Activated T-cell treated with anti-CD3 and anti-CD28 coated beads, Interleukin-2, amount 50 U/mL, for 72 hours (primary cell): Measurements from ENCODE around the gene TPD52L2. TPM values are rescaled to one million over a fixed set of nuclear protein-coding genes. Genes with fewer than 3 reads are reported as not detected.

Experiments
- ATAC-seq, 2 donors: fragments of 150-1000 bp; cut with Tn5 transposase; replicated peaks in 1 of 2; 2 replicates each; pipeline ENCODE4 v1.10.0; 2021; ENCODE audit warnings: moderate library complexity in 2 of 2, mild to moderate bottlenecking in 1 of 2
- DNase-seq, 2 donors: peaks; one replicate each; pipeline ENCODE4 v3.0.0; 2021 to 2022; ENCODE audit warnings: mixed read lengths in 1 of 2
- H3K27ac Mint-ChIP-seq: one replicate; pipeline ENCODE4 v1.8.0; 2022; ENCODE audit warnings: mild to moderate bottlenecking, moderate library complexity, mixed read lengths
- H3K27me3 Mint-ChIP-seq: one replicate; pipeline ENCODE4 v1.8.0; 2022; ENCODE audit warnings: low read depth, mixed read lengths
- H3K36me3 Mint-ChIP-seq, 2 donors: one replicate each; pipeline ENCODE4 v1.8.0; 2022; ENCODE audit warnings: mixed read lengths in 2 of 2, mild to moderate bottlenecking in 1 of 2; ENCODE audit not compliant: insufficient read depth in 2 of 2
- H3K4me1 Mint-ChIP-seq: one replicate; pipeline ENCODE4 v1.8.0; 2022; ENCODE audit warnings: low read depth, mixed read lengths
- H3K4me3 Mint-ChIP-seq, 2 donors: one replicate each; pipeline ENCODE4 v1.8.0; 2022; ENCODE audit warnings: mild to moderate bottlenecking in 2 of 2, mixed read lengths in 2 of 2, moderate library complexity in 2 of 2
- H3K9me3 Mint-ChIP-seq, 2 donors: one replicate each; pipeline ENCODE4 v1.8.0; 2022; ENCODE audit warnings: mixed read lengths in 2 of 2
- total RNA-seq, 2 donors: library from RNA; stranded (reverse); gene quantifications; one replicate each; pipeline ENCODE4 v1.2.3, GENCODE V29; 2022

The TPD52L2 gene
- total RNA-seq, 2 donors from 2014 or later, result 71.5 to 76.8 TPM

DNA sequence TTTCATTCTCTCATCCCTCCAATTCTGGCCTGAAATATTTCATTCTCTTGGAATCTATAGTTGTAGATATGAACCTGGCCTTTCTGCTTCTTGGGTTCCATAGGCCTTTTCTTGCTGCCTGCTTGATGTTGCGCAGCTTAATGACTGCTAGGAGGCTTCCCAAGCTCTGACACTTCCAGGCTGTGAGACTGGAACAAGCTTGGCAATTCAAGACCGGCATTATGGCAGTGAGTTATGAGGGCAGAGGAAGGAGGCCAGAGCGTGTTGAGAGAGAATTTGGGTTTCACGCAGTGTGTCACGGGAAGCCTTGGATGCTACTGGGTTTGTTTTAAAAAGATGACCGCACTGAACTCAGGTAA lies 28.9 kb downstream of the TPD52L2 start:
- ATAC-seq (no peak), DNase-seq (no peak)
- H3K9me3 Mint-ChIP-seq, result no peaks in the 10 kb centered on the region
- peak overlapping the region; percentile 9 for H3K27ac Mint-ChIP-seq
- H3K36me3 Mint-ChIP-seq, result peaks cover 3 to 4% of the 10 kb centered on the region in 2 donors
- no peaks in the 10 kb centered on the region for H3K27me3 Mint-ChIP-seq
- peak overlapping the region; percentile 73 to 79 for H3K4me3 Mint-ChIP-seq
- H3K4me1 Mint-ChIP-seq, result peaks cover 39% of the 10 kb centered on the region

DNA sequence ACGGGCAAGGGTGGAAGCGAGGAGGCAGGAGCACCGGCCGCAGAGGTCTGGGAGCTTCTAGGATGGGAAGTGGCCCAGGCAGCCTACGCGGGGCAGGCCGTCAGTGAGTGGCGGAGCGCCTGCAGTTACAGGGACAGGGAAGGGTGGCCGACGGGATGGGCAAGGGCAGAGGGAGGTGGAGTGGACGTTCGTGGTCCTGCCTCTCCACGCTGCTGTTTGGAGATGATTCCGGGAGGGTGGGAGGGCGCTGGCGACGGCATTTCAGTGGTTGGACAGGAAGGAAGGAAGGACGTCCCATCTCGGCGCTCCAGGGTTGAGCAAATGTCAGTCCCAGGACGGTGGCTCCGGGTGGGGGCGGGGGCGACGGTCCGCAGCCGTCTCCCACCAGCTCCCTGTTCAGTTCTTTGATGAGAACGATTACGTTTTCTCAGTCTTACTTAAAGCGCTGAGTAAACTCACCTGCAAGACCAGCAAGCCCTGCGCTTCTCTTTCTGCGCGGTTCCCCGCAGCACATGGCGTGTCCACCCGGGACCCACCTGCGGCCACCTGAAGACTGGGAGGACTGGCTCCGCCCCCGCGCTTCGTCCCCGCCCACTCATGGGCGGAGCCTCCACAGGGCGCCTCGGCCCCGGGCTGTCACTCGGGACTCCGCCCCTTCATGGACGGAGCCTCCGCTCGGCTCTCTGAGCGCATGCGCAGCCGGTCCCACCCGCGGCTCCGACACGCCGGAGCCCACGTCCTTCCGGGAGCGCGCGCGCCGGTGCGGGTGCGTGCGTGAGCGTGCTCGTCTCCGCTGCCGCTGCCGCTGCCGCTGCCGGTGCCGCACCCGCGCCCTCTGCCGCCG lies 29.5 kb downstream of the TPD52L2 start, which contains the start of gene DNAJC5:
TSS of gene DNAJC5 (plus strand) at position 769 of the 844 bp plus-strand sequence. CDS start 33,220 bp downstream, outside the sequence.
- Mint-ChIP-seq H3K27ac (peak within 1 kb of the TSS; percentile 99), H3K36me3 (peaks cover 4 to 5% of the 10 kb centered on the region in 2 donors), H3K4me1 (peaks cover 45% of the 10 kb centered on the region)

DNA sequence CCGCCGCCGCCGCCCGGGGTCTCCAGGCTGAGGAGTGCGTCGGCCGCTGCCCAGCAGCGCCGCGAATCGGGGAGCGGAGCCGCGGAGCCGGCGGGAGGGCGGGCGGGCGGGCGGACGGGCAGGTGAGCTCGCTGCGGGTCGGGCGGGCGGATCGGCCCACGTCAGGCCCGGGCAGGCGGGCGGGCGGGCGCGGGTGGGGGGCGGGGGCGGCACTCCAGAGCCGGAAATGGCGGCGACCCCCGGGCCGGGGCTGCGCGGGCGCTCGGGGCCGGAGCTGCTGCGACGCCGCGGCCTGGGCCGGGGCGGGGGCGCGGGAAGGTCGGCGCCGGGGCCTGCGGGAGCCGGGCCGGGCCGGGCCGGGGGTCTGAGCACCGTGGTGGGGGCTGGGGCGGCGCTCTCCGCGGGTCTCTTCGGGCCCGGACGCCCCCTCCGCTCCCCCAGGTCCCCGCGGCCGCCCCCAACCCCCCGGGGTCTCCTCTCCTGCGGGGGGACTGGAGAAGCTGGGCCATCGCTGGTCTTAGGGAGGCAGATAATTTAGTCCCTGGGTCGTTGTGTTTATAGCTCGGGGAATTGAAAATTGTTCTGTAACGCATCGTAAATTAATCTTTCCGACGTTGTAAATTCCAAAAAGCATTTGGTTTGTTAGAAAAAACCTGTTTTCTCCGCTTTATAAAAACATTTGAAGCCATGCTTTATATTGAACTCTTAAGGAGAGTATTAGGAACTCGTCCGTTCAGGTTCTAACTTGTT lies 30.3 kb downstream of the TPD52L2 start:
- H3K9me3 Mint-ChIP-seq, result no peaks in the 10 kb centered on the region
- no peak for DNase-seq
- peaks cover 2 to 4% of the 10 kb centered on the region in 2 donors for H3K36me3 Mint-ChIP-seq
- no peak for ATAC-seq
- peaks cover 45% of the 10 kb centered on the region for H3K4me1 Mint-ChIP-seq
- H3K4me3 Mint-ChIP-seq, result peak overlapping the region; percentile 91 to 99
- H3K27ac Mint-ChIP-seq, result peak overlapping the region; percentile 99
- H3K27me3 Mint-ChIP-seq, result no peaks in the 10 kb centered on the region

More for the DNA sequence above, 29.5 kb downstream of the TPD52L2 start, which contains the start of gene DNAJC5:
- no peaks in the 10 kb centered on the region for H3K9me3 Mint-ChIP-seq
- H3K27me3 Mint-ChIP-seq, result no peaks in the 10 kb centered on the region
- H3K4me3 Mint-ChIP-seq, result peak within 1 kb of the TSS; percentile 91 to 99
- DNase-seq, result peak; percentile 96 to 98
- peak; percentile 84 to 88 for ATAC-seq

DNA sequence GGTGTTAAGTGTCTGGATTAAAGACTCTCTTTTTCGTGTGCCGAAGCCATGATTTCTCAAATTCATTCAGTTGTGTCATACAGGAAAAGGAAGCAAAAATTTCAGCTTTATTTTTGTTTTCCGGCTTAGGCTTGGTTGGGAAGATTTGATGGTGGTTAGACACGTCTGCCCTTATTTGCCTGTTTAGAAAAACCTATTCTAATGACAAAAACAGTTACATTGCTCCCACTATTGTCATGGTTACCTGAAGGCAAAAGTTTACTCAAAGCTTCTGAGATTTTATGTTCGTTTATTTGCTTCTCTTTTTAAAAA lies 30.8 kb downstream of the TPD52L2 start:
- no peak for DNase-seq
- H3K27ac Mint-ChIP-seq, result peak overlapping the region; percentile 99
- H3K9me3 Mint-ChIP-seq, result no peaks in the 10 kb centered on the region
- H3K36me3 Mint-ChIP-seq, result peaks cover 2 to 4% of the 10 kb centered on the region in 2 donors
- peak overlapping the region; percentile 91 to 99 for H3K4me3 Mint-ChIP-seq
- H3K27me3 Mint-ChIP-seq, result no peaks in the 10 kb centered on the region
- ATAC-seq, result no peak
- peaks cover 46% of the 10 kb centered on the region for H3K4me1 Mint-ChIP-seq

DNA sequence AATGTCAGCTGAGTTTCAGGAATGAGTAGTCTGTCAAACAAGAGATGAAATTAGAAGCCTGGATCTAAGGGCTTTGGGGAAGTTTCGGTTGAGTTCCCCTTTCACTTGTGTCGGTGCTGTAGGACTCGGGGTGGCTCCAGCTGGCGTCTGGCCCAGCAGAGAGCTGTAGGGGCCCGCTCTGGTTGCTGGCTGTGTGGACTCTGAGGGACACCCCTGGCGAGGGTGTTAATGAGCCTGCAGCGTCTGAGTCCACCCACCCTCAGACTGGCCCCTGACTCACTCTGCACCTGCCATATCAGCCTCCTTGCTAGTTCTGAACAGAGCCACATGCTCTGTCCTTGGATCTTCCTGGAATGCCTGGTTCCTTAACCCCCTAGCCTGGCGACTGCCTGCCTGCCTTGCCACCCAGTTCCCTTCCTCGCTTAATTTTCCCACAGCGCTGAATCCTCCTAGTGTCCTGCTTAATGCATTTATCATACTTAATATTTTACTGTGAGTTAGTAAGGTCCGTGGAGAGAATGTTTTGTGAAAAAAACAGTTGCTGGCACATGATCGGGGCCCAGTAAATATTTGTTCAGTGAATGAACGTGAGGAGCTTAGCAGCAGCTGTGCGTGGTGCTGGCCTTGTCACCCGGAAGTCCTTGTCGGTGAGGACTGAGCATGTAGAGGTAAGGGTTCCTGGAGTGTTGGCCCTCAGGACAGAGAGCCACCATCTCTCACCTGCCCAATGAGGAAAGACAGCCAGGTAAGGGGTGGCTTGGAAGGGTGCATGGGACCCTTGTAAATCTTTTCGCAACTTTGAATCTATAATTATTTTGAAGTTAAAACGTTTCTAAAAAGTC lies 31.4 kb downstream of the TPD52L2 start:
- Mint-ChIP-seq H3K4me1 (peaks cover 51% of the 10 kb centered on the region), H3K27me3 (no peaks in the 10 kb centered on the region), H3K27ac (peak overlapping the region; percentile 99), H3K36me3 (peaks cover 2 to 4% of the 10 kb centered on the region in 2 donors), H3K4me3 (peak overlapping the region; percentile 91 to 99), H3K9me3 (no peaks in the 10 kb centered on the region)
- peak; percentile 28 to 35 for DNase-seq
- peak; percentile 10 to 37 for ATAC-seq

DNA sequence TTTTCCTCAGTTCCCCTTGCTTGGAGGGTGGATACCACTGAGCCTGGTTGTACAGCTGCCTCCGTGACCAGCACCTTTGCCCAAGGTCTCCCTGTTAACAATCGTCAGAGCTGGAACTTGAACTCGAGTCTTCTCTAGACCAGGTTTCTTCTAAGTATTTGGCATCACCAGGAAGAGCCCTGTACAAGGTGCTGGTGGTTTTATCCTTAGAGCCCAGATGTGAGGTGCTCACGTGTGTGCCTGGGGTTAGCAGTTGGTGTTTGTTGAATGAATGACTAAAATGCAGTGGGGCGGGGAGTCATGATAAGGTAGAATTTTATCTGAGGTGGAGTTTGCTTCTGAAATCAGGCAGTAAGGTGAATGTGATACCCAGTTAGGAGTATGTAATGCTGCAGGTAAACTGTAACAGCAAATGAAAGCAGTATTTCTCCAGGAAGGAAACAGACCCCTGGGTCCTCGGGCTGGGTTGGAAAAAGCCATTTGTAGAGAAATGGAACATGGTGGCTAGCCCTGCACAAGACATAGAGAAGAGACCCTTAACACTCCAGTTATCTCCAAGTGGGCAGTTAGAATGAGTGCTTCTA lies 33.0 kb downstream of the TPD52L2 start:
- no peak for DNase-seq
- no peak for ATAC-seq
- Mint-ChIP-seq H3K4me3 (peak overlapping the region; percentile 63 to 77), H3K4me1 (peaks cover 67% of the 10 kb centered on the region), H3K9me3 (no peaks in the 10 kb centered on the region), H3K27me3 (no peaks in the 10 kb centered on the region), H3K36me3 (peaks cover 4 to 6% of the 10 kb centered on the region in 2 donors), H3K27ac (peak overlapping the region; percentile 91)

DNA sequence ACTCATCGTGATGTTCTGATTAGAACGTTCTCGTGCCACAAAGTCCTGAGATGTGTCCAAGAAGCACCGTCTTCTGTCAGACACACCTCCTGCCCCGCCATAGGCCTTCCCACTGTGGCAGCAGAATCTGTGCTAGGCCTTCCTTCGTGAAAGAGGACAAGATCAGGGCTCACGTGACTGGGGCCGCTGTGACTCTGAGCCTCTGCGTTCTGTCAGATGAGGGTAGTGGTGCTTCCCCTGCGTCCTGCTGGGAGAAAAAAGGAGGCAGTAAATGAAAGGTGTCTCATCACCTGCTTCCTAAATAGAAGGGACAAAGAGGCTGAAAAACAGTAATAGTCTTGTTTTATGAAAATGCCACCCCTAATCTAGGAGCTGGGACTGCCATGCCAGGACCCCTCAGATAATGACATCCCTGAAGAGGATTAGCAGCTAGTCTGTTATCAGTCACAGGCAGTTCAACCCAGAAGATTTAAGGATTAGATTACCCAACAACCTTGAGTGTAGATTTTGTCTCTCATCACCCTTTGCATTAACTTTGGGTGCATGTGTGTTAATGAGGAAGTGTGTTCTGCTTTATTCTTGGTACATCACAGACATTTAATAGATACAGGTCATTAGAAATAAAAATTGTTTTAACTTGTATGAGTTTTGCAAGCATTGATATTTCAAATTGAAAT lies 34.0 kb downstream of the TPD52L2 start:
- DNase-seq, result no peak
- Mint-ChIP-seq H3K4me3 (no peak overlapping the region), H3K9me3 (no peaks in the 10 kb centered on the region), H3K36me3 (peaks cover 4 to 6% of the 10 kb centered on the region in 2 donors), H3K27me3 (no peaks in the 10 kb centered on the region), H3K27ac (no peak overlapping the region), H3K4me1 (peaks cover 72% of the 10 kb centered on the region)
- ATAC-seq, result no peak

DNA sequence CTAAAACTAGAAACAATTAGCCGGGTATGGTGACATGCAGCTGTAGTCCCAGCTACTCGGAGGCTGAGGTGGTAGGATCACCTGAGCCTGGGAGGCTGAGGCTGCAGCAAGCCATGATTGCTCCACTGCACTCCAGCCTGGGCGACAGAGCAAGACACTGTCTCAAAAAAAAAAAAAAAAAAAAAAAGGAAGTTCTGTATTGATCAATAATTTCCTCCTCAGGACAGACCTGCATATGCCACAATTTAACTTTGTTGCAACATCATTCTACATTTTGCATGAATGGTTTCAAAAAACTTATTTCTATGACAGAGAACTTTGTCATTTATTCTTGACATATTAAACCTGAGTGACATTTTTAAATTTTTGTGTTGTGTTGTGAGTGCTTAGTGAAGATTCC lies 35.3 kb downstream of the TPD52L2 start:
- H3K4me1 Mint-ChIP-seq, result peaks cover 77% of the 10 kb centered on the region
- ATAC-seq (no peak), DNase-seq (no peak)
- H3K4me3 Mint-ChIP-seq, result no peak overlapping the region
- H3K9me3 Mint-ChIP-seq, result no peaks in the 10 kb centered on the region
- no peaks in the 10 kb centered on the region for H3K27me3 Mint-ChIP-seq
- no peak overlapping the region for H3K27ac Mint-ChIP-seq
- peaks cover 4 to 6% of the 10 kb centered on the region in 2 donors for H3K36me3 Mint-ChIP-seq

DNA sequence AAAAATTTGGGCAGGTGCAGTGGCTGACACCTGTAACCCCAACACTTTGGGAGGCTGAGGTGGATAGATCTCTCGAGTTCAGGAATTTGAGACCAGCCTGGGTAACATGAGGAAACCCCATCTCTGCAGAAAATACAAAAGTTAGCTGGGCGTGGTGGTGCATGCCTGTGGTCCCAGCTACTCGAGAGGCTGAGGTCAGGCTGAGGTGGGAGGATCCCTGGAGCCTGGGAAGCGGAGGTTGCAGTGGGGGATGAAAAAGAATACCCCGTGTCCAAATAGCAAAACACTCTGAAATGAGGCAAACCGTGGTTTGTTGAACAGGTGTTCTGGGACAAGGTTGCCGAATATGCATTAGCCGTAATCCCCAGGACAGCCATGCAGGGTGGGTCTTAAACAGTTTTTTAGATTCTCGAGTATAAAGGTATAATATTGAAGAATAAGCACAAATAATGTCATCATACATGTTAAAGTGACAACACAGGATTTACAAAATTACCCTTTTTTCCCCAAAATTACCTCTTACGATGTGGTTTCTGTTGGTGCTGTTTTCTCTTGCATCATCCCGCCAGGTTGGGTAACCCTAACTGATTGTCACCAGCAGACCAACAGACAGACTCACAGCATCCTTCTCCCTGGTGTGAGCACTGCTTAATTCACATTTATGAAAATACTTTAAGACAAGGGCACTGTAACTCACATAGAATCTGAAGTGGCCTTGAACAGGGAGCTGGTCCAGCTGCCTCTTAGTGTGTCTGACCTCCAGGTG lies 38.9 kb downstream of the TPD52L2 start:
- H3K36me3 Mint-ChIP-seq, result peaks cover 0 to 6% of the 10 kb centered on the region in 2 donors
- H3K9me3 Mint-ChIP-seq, result no peaks in the 10 kb centered on the region
- no peak for ATAC-seq
- peak overlapping the region; percentile 46 for H3K27ac Mint-ChIP-seq
- H3K4me3 Mint-ChIP-seq, result no peak overlapping the region
- no peak for DNase-seq
- no peaks in the 10 kb centered on the region for H3K27me3 Mint-ChIP-seq
- H3K4me1 Mint-ChIP-seq, result peaks cover 45% of the 10 kb centered on the region

DNA sequence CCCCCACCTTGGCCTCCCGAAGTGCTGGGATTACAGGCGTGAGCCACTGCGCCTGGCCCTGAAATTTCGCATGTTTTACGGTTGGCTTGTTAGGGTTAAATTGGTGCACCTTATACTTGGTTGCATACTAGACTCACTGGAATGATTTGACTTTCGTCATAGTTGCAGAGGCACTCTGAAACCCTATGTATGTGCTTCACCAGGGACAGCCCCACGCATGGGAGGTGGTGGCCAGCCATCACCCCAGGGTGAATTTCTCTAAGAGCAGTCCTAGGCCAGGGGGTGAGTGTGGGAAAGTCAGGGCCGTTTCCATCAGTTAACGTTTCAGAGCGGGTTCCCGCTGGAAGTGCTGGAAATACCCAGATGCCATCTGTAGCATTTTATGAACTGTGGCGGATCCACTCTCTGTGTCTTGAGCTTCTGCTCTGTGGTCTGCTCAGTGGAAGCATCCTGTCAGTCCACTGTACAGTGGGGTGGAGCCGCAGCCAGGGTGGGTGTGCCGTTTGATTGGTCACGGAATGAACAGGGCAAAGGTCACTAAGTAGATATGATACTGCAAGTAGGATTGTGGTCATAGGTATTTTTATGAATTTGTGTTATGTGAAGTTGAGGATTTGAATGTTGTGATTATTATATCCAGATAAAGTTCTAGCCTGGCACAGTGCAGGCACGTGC lies 43.1 kb downstream of the TPD52L2 start:
- DNase-seq (no peak), ATAC-seq (no peak)
- no peaks in the 10 kb centered on the region for H3K36me3 Mint-ChIP-seq
- no peaks in the 10 kb centered on the region for H3K27me3 Mint-ChIP-seq
- H3K4me1 Mint-ChIP-seq, result peaks cover 42% of the 10 kb centered on the region
- H3K4me3 Mint-ChIP-seq, result no peak overlapping the region
- no peaks in the 10 kb centered on the region for H3K9me3 Mint-ChIP-seq
- peak overlapping the region; percentile 12 for H3K27ac Mint-ChIP-seq

DNA sequence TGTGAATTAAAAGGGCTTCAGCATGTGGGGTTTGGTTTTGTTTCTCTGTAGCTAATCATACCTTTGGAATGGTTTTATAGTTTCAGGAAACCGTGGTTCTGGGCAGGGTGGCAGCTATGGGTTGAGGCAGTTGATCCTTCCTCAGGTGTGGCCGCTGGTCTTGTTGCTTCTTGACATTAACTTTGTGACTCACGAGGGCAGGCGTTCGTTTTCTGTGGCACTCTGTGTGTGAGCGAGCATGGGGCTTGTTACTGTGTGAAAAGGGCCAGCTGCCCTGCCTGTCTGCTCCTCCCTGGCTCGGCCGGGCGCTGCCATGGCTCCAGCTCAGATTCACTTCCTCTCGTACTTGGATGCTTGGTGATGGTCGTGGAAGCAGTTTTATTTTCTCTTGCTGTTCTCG lies 46.1 kb downstream of the TPD52L2 start:
- Mint-ChIP-seq H3K4me3 (no peak overlapping the region), H3K27me3 (no peaks in the 10 kb centered on the region), H3K27ac (peak overlapping the region; percentile 17), H3K4me1 (peaks cover 33% of the 10 kb centered on the region), H3K36me3 (peaks cover 0 to 6% of the 10 kb centered on the region in 2 donors), H3K9me3 (no peaks in the 10 kb centered on the region)
- ATAC-seq (no peak), DNase-seq (no peak)
